ENCODE data around the gene TRPM2.
"Not testable (repeated sequence)": the region's sequence is repeated elsewhere in the genome, so short reads cannot be mapped to it uniquely, and the experiment has no call there.

TRPM2 gene

GRCh38 chr21:44415073-44416025 lies 61.9 kb downstream of the TRPM2 start:
- DNase-seq (ENCODE audit: low spot score) = no peak

GRCh38 chr21:44416193-44416592 lies 62.8 kb downstream of the TRPM2 start:
- no peak for DNase-seq (ENCODE audit: low spot score)

- not testable (repeated sequence) for DNase-seq (ENCODE audit: low spot score)
These were observed 64.2 kb downstream of the TRPM2 start for GRCh38 chr21:44417621-44418107.

GRCh38 chr21:44418108-44418875 lies 64.9 kb downstream of the TRPM2 start:
- no peak for DNase-seq (ENCODE audit: low spot score)

GRCh38 chr21:44418876-44419230 lies 65.4 kb downstream of the TRPM2 start:
- no peak for DNase-seq (ENCODE audit: low spot score)

GRCh38 chr21:44419679-44420078 lies 66.3 kb downstream of the TRPM2 start:
- DNase-seq (ENCODE audit: low spot score) = no peak

- no peak for DNase-seq (ENCODE audit: low spot score)
These were observed 67.2 kb downstream of the TRPM2 start for GRCh38 chr21:44420416-44421205.

- no peak for DNase-seq (ENCODE audit: low spot score)
These were observed 68.8 kb downstream of the TRPM2 start for GRCh38 chr21:44421901-44422840.

GRCh38 chr21:44423312-44423821 lies 69.9 kb downstream of the TRPM2 start:
- DNase-seq (ENCODE audit: low spot score) = no peak

GRCh38 chr21:44423941-44424607 lies 70.7 kb downstream of the TRPM2 start:
- DNase-seq (ENCODE audit: low spot score) = peak; percentile 9

- DNase-seq (ENCODE audit: low spot score) = peak; percentile 55
These were observed 71.3 kb downstream of the TRPM2 start for GRCh38 chr21:44424608-44425306.

GRCh38 chr21:44425307-44425894 lies 72.0 kb downstream of the TRPM2 start:
- DNase-seq (ENCODE audit: low spot score) = peak; percentile 51

GRCh38 chr21:44425895-44426662 lies 72.7 kb downstream of the TRPM2 start:
- DNase-seq (ENCODE audit: low spot score) = peak; percentile 4

- peak; percentile 6 for DNase-seq (ENCODE audit: low spot score)
These were observed 73.3 kb downstream of the TRPM2 start for GRCh38 chr21:44426663-44427191.

GRCh38 chr21:44427241-44428120 lies 74.1 kb downstream of the TRPM2 start:
- DNase-seq (ENCODE audit: low spot score) = peak; percentile 8

- peak; percentile 76 for DNase-seq (ENCODE audit: low spot score)
These were observed 75.0 kb downstream of the TRPM2 start for GRCh38 chr21:44428281-44428960.

Measured in iPS-NIHi11 (cell line).